ENCODE results near the gene SMIM35.

SMIM35 gene

GRCh38 chr11:118061586-118062125, 25.1 kb downstream of the SMIM35 start:
- H3K27ac ChIP-seq: no peak overlapping the region
- no peak for TF ChIP-seq CTCF (IDR thresholded peaks at IDR 0.05; ENCODE audit: low read depth, low read length)
- H3K9me3 ChIP-seq (ENCODE audit: severe bottlenecking): no peaks in the 10 kb centered on the region
- no peaks in the 10 kb centered on the region for H3K27me3 ChIP-seq (ENCODE audit: insufficient read depth, low read depth, severe bottlenecking)
- no peak overlapping the region for H3K4me3 ChIP-seq (ENCODE audit: low read depth, low read length)
- no peak for DNase-seq
- no peaks in the 10 kb centered on the region for H3K36me3 ChIP-seq

- Histone ChIP-seq H3K27ac (no peak overlapping the region), H3K9me3 (ENCODE audit: severe bottlenecking) (no peaks in the 10 kb centered on the region), H3K27me3 (ENCODE audit: insufficient read depth, low read depth, severe bottlenecking) (no peaks in the 10 kb centered on the region), H3K36me3 (no peaks in the 10 kb centered on the region), H3K4me3 (ENCODE audit: low read depth, low read length) (no peak overlapping the region)
- no peak for DNase-seq
- no peak for TF ChIP-seq CTCF (IDR thresholded peaks at IDR 0.05; ENCODE audit: low read depth, low read length)
These were observed 25.9 kb downstream of the SMIM35 start for GRCh38 chr11:118060869-118061268.

GRCh38 chr11:118060081-118060661, 26.6 kb downstream of the SMIM35 start:
- H3K4me3 ChIP-seq (ENCODE audit: low read depth, low read length): no peak overlapping the region
- H3K36me3 ChIP-seq: no peaks in the 10 kb centered on the region
- no peak overlapping the region for H3K27ac ChIP-seq
- no peak for DNase-seq
- no peaks in the 10 kb centered on the region for H3K27me3 ChIP-seq (ENCODE audit: insufficient read depth, low read depth, severe bottlenecking)
- H3K9me3 ChIP-seq (ENCODE audit: severe bottlenecking): no peaks in the 10 kb centered on the region
- TF ChIP-seq CTCF (IDR thresholded peaks at IDR 0.05; ENCODE audit: low read depth, low read length): no peak

- DNase-seq: no peak
- no peaks in the 10 kb centered on the region for H3K36me3 ChIP-seq
- no peaks in the 10 kb centered on the region for H3K9me3 ChIP-seq (ENCODE audit: severe bottlenecking)
- no peak for TF ChIP-seq CTCF (IDR thresholded peaks at IDR 0.05; ENCODE audit: low read depth, low read length)
- no peak overlapping the region for H3K4me3 ChIP-seq (ENCODE audit: low read depth, low read length)
- H3K27ac ChIP-seq: no peak overlapping the region
- H3K27me3 ChIP-seq (ENCODE audit: insufficient read depth, low read depth, severe bottlenecking): no peaks in the 10 kb centered on the region
These were observed 27.4 kb downstream of the SMIM35 start for GRCh38 chr11:118059246-118059940.

- TF ChIP-seq CTCF (IDR thresholded peaks at IDR 0.05; ENCODE audit: low read depth, low read length): no peak
- Histone ChIP-seq H3K36me3 (no peaks in the 10 kb centered on the region), H3K4me3 (ENCODE audit: low read depth, low read length) (no peak overlapping the region), H3K27ac (no peak overlapping the region), H3K27me3 (ENCODE audit: insufficient read depth, low read depth, severe bottlenecking) (no peaks in the 10 kb centered on the region), H3K9me3 (ENCODE audit: severe bottlenecking) (no peaks in the 10 kb centered on the region)
- DNase-seq: no peak
These were observed 28.2 kb downstream of the SMIM35 start for GRCh38 chr11:118058311-118059245.

Measured in WERI-Rb-1 (cell line).